ENCODE measurements around the gene DSCAML1. TPM values are rescaled to one million over a fixed set of nuclear protein-coding genes. Genes with fewer than 3 reads are reported as not detected.

The DSCAML1 gene
- total and polyA plus RNA-seq, 2 of the 8 experiments (the other 6 are each of a cell fraction or from before 2014, with no cell fraction given) = 0.19 to 0.24 TPM

GRCh38 chr11:117724104-117724503, 72.9 kb downstream of the DSCAML1 start (continued):
- TF ChIP-seq CTCF (IDR thresholded peaks at IDR 0.05; ENCODE audit: control extremely low read depth in 1 of 3, insufficient read depth in 1 of 3, low read depth in 1 of 3, low read length in 3 of 3) (no peak), TAF7 (optimal IDR thresholded peaks at IDR 0.05; ENCODE audit: borderline replicate concordance, low read depth, low read length) (no peak), SIRT6 (IDR thresholded peaks at IDR 0.05; ENCODE audit: low read length) (no peak)
- TF ChIP-seq, protein P1, sequence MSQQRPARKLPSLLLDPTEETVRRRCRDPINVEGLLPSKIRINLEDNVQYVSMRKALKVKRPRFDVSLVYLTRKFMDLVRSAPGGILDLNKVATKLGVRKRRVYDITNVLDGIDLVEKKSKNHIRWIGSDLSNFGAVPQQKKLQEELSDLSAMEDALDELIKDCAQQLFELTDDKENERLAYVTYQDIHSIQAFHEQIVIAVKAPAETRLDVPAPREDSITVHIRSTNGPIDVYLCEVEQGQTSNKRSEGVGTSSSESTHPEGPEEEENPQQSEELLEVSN (IDR thresholded peaks at IDR 0.05) = no peak

All from H1 (cell line).